SHP77 treated with DMSO at 0.1 percent for 48 hours (cell line): ENCODE measurements around the gene USP28.

Experiments used
- DNase-seq: peaks from one replicate; lab custom pipeline; 2025; lab: John Stamatoyannopoulos, UW

USP28 gene

DNA sequence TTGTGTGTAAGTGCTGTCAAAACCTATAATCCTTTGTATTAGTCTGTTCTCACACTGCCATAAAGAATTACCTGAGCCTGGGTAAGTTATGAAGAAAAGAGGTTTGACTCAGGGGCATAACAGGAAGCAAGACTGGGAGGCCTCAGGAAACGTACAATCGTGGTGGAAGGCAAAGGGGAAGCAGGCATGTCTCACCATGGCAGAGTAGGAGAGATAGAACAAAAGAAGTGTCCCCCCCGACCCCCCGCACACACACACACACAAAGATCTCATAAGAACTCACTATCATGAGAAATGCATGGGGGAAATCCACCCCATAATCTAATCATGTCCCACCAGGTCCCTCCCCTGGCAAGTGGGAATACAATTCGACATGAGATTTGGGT lies 2.3 kb upstream of the USP28 start:
- DNase-seq: no peak

DNA sequence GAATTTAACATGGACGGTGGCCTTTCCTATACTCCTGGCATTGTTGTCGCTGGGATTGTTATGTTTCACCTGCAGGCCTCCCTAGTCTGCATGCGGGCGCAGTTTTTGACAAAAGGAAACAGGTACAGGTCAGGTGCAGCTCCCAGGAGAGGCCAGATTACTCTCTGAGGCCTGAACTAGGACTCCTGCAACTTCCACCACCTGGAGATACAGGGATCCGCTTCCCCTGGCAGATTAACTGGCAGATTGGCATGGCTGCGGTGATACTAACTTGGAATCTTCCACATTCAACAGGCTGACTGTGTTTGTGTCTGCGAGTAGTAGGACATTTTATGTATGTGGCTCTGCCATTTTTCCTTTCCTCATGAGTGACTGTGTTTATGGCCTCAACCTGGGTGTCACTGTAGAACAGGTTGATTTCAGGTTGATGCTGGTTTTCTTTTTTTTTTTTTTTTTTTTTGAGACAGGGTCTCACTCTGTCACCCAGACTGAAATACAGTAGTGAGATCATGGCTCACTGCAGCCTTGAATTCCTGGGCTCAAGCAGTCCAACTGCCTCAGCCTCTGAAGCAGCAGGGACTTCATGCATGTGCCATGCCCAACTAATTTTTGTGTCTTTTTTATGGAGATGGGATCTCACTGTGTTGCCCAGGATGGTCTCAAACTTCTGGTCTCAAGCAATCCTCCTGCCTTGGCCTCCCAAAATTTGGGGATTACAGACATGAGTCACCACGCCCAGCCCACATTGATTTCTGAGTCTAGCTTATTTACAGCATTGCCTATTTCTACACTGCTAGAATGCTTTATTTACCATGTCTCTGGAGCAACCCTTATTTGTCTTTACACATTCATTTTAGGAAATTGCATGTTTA lies 1.7 kb upstream of the USP28 start:
- DNase-seq: no peak

DNA sequence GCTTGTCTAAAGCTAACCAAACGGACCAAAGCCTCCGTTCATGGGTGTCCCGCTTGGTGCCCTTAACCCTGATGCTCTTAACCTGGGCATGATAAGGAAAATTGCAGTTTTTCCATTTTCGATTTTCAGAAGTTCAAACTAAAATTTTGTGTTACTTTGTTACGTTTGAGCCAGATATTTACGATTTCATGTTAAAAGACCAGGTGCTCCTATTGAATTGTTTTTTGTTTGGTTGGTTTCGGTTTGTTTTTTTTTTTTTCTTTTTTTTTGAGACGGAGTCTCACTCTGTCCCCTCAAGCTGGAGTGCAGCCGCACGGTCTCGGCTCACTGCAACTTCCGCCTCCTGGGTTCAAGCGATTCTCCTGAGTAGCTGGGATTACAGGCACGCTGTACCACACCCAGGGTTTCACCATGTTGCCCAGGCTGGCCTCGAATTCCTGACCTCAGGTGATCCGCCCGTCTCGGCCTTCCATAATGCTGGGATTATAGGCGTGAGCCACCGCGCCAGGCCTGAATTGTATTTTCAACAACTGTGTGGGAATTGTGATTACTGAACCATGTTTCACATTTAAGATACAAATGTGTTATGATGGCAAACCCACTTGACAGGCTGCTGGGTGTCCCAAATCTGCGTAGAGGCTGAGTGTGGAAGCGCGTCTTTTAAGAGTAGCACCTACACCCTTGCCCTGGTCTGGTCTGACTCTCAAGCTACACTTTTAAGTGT lies 864 bp upstream of the USP28 start:
- no peak for DNase-seq

DNA sequence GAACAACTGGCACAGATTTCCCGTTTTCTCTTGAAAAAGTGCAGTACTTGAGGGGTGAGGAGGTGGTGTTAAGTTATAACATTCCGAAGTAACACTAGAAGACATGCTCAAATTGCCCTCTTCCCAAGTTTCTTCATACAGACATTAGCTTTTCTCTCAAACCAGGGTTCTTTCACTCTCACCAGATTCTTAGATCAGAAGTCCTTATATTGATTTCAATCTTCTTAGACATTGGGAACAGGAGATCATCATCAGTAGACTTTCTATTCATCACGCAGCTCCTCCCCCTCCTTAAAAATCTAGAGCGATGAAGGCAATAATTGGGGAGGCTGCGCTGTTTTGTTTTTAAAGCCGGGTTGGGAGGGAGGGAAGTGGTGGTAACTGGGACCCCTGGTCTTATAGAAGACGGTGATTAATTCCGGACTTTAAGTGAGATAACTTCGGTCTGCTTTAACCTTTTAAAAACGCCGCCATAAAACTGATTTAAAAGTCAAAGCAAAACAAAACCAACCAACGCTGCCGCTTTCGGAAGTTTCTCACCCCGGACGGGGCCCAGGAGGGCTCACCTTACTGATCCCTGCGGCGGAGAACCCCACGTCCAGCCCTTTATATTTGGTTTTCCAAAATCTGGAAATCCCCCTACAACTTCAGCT lies 665 bp downstream of the USP28 start:
- DNase-seq: no peak

DNA sequence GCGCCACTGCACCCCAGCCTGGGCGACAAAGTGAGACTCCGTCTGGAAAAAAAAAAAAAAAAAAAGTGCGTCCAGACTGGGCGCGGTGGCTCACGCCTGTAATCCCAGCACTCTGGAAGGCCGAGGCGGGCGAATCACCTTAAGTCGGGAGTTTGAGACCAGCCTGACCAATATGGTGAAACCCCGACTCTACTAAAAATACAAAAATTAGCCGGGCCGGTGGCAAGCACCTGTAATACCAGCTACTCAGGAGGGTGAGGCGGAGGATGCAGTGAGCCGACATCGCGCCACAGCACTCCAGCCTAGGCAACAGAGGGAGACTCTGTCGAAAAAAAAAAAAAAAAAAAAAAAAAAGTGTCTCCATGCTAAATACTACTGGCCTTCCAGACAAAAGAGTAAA lies 1.3 kb downstream of the USP28 start:
- DNase-seq: no peak

DNA sequence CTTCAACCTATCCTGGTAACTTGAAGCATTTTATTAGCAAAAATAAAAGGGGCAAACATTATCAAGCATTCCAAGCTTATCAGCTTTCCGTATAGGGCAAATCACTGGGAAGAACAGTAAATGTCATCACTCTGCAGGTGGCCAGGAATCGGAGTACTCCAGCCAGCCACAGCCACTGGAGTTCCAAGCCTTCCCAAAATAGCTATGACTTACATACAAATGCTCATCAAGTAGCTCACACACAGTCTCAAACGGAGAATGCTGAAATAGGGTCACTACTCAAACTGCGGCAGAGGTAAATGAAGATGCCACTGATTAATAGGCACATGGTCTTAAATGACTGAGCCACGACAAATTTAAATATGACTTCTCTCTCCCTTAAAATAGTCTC lies 2.1 kb downstream of the USP28 start:
- no peak for DNase-seq

DNA sequence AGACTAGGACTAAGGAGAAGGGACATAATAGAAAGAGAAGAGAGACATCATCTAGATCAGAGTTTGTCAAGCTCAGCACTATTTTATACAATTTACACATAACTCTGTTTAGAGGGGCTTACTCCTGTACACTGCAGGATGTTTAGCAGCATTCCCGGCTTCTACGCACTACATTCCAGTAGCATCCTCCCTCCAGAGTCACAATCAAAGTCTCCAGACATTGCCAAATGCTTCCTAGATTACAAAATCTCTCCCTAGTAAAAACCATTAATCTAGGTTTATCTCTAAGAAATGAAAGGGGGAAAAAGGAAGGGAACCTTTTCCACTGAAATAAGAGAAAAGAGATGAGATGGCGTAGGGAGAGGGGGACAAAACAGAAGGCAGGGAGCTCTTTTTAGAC lies 4.0 kb downstream of the USP28 start:
- DNase-seq: no peak

DNA sequence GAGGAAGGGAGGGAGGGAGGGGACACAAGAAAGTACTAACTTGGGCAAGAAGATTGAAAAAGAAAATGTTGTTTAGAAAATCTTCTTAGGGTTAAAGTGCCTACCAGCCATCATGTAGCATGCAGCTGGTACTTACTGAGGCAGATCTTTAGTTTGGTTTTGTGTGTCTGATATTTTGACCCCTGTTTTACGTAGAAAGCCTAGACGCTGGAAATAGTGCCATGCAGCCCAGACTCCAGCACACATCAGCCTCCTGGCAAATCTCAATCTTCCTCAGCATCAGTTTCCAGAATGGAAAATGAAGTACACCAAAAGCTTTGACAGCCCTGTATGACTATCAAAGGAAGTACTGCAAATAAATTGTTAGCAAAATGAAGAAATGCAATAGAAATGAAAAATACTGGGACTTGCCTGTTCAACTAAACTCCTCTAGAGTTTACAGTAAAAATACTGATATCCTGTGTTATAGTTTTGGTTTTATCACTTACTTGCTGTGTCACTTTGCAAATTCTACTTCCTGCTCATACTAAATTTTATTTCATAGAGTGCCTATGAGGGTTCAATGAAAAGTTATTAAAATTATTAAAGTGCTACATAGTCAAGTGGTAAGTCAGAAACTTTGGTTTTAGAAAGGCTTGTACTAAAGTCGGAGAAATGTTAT lies 7.4 kb downstream of the USP28 start:
- DNase-seq: no peak

DNA sequence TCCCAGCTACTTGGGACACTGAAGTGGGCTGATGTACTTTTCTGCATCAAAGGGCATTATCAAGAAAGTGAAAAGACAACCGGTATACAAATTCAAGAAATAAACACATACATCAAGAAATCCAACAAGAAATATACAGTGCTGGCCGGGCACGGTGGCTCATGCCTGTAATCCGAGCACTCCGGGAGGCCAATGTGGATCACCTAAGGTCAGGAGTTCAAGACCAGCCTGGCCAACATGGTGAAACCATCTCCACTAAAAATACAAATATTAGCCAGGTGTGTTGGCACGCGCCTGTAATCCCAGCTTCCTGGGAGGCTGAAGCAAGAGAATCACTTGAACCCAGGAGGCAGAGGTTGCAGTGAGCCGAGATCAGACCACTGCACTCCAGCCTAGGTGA lies 9.5 kb downstream of the USP28 start:
- DNase-seq: no peak

DNA sequence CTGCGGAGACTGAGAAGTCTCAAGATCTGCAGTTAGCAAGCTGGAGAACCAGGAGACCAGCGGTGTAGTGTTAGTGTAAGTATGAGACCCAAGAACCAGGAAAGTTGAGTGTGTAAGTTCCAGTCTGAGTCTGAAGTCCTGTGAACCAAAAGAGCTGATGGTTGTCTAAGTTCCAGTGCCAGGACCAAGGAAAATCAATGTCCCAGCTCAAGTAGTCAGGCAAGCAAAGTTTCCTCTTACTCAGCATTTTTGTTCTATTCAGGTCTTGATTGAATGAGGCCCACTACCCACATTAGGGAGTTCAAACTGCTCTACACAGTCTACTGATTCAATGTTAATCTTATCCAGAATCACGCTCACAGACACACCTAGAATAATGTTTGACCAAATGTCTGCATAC lies 11.0 kb downstream of the USP28 start:
- no peak for DNase-seq

DNA sequence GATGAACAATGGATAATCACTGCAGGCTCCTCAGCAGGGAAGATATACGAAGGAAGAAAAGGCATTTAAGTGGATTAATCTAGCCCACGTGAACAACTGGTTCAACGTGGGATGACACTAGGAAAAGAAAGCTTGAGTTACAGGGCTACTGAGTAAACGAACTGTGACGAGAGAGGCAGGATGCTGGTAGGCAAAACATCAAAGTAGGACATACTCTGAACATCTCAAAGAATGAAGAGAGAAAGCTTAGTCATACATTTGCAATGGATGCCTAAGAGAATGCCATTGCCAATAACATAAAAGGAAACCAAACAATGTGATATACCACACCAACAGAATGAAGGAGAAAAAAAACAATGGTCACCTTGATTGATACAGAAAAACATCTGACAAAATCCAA lies 12.9 kb downstream of the USP28 start:
- DNase-seq: no peak

DNA sequence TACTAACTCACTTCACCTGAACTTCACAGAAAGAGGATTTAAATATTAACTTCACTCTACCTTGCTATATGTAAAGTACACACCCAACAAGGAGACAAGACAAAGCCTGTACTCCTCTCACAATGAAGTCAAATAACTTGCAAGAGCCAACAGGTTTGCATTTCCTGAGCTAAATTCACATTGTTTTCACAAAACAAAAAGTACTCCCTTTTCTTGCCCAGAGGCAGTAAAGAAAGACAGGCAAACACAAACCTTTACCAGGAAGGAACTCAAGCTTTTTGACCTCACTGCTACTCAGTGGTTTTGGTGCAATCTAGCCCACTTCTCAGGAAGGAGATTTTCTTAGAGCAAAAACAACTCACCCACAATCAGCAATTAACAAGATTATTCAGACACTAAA lies 15.7 kb downstream of the USP28 start:
- DNase-seq: no peak

DNA sequence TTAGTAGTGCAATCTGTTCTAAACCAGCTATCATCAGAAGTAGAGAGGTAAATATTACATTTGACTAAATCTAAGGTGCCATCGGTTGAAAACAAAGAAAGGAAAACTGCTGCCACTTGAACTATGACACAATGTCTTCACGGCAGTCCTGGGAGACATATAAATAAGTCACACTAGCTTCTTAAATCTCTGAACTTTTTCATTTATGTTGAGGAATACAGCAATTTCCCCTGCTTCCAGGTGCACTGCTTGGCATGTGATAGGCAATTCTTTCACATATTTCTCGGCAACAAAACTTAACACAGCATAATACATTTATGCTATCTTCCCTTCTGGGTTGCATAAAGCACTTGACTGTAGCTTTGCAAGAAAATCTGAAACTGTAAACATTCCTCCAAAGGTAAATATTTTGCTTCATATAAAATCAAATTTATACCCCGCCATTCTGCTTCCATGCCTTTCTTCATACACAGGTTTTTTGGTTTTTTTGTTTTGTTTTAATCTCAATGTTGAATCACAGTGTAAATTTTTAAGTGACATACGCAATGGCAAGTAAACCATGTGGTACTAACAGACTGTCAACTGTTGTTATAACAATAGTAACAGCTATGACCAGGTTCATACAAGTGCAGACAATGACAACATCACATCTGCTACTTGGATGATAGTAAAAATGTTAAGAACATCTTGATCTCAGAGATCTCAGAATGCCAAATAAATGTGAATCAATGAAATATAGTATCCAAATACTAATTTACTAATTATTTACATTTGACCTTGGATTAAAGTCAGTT lies 18.2 kb downstream of the USP28 start:
- DNase-seq: no peak

DNA sequence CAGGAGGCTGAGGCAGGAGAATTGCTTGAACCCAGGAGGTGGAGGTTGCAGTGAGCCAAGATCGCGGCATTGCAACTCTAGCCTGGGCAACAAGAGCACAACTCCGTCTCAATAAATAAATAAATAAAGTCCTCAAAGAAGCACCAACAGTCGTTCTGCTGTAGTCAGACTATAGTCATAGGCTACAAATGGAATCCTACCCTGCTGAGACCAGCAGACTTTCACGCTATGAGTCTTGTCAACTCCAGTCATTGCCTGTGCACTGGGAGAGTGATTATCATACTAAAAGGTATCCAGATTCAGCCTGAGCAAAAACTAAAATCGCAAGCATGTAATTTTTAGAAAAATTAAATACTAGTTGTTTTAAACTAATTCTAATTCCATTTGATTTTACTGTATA lies 19.6 kb downstream of the USP28 start:
- DNase-seq: no peak

DNA sequence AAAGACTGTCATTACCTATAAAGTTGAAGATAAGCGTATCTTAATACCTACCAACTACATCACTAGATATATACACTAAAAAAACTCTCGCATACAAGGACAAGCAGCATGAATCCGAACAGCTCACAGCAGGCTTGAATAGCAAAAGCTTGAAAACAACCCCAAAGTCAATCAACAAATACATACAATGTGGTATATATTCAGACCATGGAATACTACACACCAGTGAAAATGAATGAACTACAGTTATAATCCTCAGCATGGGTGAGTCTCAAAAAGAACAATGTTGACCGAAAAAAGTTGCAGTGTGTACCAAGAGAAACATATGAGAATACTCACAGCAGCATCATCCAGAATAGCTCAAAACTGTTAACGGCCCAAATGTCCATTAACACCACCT lies 25.2 kb downstream of the USP28 start:
- DNase-seq: no peak

DNA sequence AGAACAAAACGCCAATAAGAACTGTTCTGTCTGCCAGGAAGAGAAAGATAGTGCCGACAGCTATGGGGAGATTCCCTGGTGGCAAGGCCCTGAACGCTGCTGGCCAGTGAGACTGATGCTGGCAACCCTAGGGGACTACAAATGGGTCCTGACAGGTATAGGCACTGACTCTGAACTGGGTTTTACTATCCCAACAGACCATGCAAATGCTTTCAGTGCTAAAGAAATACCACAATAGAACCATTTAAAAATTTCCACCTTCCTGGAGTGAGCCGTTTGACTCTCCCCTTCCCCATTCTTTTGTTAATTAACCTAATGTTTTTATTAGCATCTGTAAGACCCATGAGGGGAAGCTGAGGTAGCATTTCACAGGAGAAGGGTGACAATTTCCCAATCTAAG lies 25.7 kb downstream of the USP28 start:
- no peak for DNase-seq

DNA sequence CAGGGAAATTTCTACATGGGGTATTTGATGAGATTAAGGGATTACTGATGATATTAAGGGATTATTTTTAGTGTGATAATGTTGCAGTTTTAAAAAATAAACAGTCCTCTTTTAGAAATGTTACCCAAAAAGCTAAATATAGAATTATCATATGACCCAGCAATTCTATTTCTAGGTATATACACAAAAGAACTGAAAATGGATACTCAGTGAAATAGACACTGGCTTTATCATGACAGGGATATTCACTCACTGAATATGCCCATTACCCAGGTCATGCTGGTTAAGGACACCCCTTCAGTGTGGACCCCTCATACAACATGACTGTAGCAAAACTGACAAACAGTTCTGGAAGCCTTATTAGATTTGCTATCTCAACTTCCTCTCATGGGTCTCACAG lies 27.8 kb downstream of the USP28 start:
- DNase-seq: no peak

DNA sequence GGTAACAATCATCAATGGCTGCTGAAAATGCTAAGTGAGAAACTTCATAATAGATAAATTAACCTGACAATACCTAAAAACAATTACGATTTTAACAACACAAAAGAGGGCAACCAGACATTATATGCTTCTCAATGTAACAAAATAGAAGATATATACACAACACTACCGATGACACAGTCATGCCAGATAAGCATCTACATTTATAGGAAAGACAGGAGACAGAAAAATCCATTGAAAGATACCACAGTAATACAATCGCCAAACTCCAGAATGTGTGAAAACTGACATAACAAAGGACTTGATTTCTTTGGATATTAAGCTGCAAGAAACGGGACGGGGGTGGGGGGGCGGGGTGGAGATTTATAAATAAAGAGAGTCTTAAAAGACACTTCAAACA lies 28.3 kb downstream of the USP28 start:
- DNase-seq: no peak

DNA sequence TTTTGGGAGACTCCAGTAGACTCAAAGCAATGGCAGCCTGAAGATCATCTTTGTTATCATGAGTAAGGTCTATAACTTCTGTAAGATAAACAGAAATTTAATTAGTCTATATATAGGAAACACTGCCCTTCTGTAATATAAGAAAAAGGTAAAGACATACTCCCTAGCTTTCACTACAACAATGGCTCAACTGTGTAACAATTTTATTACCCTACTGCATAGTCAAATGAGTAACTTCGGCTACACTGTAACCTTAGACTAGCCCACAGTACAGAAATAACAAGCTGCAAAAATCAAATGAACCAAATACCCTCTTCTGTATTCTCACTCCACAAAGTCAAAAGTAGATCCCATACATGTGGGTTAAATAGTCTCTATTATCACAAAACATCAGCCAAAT lies 33.7 kb downstream of the USP28 start:
- no peak for DNase-seq

DNA sequence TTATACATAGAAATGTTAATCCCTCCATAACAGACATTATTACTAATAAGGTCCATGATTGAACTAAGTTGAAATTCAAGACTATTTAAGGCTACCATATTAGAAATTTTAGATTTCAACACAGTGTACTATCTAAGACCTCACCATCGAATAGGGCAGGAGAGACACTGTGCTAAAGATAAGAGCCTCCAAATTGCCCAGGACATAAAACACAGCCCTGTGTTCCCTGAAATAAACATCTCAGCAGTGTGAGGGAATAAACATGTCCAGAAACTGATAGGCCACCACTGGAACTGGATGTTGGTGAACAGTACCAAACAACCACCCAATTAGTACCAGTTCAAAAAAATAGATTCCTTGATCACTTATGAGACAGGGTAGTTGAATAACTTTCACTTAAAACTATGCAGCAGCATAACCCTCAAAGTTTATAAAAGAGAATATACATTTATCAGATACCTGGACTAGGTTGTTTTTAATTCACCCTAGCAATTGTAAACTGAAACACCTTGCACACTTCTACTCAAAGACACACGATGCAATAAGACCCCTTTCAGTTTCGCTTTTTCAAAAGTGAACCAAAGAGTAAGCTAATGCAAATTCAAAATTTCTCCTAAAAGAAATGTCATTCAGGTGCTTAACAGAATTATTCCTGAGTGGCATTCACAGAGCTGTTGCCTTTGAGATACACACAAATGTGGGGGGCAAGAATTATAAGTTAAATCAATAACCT lies 34.3 kb downstream of the USP28 start:
- no peak for DNase-seq

DNA sequence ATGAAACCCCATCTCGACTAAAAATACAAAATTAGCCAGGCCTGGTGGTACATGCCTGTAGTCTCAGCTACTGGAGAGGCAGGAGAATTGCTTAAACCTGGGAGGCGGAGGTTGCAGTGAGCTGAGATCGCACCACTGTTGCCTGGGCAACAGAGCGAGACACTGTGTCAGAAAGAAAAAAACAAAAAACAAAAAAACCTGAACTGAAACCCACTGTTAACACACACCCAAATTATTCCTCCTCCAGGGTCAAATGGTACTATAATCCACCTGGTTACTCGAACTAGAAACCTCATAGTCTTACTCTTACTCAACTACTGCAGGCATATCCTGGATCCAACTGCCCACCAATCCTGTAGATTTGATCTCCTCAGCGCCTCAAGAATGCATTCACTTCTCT lies 35.5 kb downstream of the USP28 start:
- DNase-seq: no peak
